Kidney glomerular epithelial cell (primary cell): ENCODE results near the gene NPEPPS.

Experiments used
- DNase-seq: peaks from one replicate; lab custom pipeline; 2025; lab: John Stamatoyannopoulos, UW

NPEPPS gene

GRCh38 chr17:47632991-47633390 lies 102.1 kb downstream of the NPEPPS start:
- DNase-seq, result no peak

GRCh38 chr17:47633996-47634395 lies 103.1 kb downstream of the NPEPPS start:
- DNase-seq, result no peak

DNA sequence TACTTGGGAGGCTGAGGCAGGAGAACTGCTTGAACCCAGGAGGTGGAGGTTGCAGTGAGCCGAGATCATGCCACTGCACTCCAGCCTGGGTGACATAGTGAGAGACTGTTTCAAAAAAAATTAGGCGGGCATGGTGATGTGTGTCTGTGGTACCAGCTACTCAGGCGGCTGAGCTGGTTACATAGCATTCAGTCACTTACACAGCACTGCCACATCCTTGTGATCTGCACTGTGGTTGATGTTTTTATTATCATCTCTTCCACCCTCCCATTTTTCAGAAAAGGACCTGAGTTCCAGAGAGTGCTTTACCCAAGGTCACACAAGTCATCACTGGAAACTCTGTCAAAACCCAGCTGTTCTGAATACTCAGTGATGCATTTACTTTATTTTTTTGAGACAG lies 104.0 kb downstream of the NPEPPS start:
- no peak for DNase-seq

- DNase-seq, result no peak
Observed at GRCh38 chr17:47635734-47636133, 104.8 kb downstream of the NPEPPS start.

- DNase-seq, result no peak
Observed at GRCh38 chr17:47636273-47637030, 105.5 kb downstream of the NPEPPS start.

- DNase-seq, result no peak
Observed at GRCh38 chr17:47638903-47639302, 108.0 kb downstream of the NPEPPS start.

DNA sequence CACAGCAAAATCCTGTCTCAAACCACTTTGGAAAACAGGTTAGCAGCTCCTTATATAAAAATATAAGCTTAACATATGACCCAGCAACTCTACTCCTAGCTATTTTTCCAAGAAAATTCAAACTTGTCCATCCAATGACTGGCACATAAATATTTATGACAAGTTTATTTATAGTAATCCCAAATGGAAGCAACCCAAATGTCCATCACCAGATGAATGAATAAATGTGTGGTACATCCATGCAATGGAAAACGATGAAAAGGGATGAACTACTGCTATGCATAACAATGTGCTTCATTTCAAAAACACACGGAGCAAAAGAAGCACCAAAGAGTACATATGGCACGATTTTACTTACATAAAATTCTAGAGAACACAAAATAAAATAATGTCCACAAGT lies 109.2 kb downstream of the NPEPPS start:
- no peak for DNase-seq

DNA sequence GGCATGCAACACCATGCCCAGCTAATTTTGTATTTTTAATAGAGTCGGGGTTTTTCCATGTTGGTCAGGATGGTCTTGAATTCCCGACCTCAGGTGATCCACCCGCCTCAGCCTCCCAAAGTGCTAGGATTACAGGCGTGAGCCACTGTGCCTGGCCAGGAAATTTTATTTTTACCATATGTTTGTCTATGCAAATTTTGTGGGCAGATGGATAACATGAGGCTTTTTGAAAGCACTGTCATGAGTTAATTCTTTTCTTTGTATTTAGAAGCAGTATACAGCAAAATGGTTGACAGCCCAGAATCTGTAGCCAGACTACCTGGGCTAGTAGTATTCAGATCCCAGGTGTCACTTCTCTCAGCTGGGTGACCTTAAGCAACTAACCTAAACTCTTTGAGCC lies 110.3 kb downstream of the NPEPPS start:
- DNase-seq, result no peak

DNA sequence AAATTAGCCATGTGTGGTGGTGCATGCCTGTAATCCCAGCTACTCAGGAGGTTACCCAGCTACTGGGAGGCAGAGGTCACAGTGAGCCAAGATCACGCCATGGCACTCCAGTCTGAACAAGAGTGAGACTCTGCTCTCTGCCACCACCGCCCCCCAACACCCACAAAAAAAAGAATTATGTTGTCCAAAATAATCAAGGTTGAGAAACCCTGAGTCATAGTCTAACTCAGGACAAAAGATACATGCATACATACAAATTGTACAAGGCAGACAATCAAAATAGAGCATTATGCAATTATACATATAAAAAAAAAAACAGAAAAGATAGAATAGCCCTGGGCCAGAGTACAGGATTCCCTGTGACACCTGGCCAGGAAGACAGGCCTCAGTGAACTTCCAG lies 112.2 kb downstream of the NPEPPS start:
- DNase-seq, result no peak

DNA sequence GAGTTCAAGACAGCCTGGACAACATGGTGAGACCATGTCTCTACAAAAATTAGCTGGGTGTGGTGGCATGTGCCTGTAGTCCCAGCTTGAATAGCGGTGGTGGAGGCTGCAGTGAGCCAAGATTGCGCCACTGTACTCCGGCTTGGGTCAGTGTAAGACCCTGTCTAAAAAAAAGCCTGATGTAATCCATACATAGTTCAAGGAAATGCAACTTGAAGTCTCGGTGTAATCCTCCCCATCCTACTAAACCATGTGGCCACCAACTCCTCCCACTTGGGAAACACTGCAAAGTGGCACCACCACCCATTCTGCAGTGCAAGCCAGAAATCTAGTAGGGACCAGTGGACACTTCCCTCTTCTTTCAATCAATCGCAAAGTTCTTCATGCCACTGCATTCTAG lies 113.4 kb downstream of the NPEPPS start:
- no peak for DNase-seq

GRCh38 chr17:47649153-47649971 lies 118.5 kb downstream of the NPEPPS start, which contains the start of gene KPNB1:
Gene KPNB1, plus strand, starts transcription at chr17:47649919. Its CDS starts 326 bp downstream, at chr17:47650245.
- DNase-seq, result peak; percentile 99

DNA sequence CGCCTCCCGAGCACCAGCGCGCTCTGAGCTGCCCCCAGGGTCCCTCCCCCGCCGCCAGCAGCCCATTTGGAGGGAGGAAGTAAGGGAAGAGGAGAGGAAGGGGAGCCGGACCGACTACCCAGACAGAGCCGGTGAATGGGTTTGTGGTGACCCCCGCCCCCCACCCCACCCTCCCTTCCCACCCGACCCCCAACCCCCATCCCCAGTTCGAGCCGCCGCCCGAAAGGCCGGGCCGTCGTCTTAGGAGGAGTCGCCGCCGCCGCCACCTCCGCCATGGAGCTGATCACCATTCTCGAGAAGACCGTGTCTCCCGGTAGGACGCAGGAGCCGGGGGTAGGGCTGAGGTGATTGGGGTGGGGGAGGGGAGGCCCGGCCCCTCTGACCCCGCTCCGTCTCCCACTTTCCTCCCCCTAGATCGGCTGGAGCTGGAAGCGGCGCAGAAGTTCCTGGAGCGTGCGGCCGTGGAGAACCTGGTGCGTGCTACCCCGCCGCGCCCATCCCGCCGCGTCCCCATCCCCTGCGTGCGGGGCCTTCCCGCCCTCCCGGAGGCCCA lies 119.1 kb downstream of the NPEPPS start:
- no peak for DNase-seq

DNA sequence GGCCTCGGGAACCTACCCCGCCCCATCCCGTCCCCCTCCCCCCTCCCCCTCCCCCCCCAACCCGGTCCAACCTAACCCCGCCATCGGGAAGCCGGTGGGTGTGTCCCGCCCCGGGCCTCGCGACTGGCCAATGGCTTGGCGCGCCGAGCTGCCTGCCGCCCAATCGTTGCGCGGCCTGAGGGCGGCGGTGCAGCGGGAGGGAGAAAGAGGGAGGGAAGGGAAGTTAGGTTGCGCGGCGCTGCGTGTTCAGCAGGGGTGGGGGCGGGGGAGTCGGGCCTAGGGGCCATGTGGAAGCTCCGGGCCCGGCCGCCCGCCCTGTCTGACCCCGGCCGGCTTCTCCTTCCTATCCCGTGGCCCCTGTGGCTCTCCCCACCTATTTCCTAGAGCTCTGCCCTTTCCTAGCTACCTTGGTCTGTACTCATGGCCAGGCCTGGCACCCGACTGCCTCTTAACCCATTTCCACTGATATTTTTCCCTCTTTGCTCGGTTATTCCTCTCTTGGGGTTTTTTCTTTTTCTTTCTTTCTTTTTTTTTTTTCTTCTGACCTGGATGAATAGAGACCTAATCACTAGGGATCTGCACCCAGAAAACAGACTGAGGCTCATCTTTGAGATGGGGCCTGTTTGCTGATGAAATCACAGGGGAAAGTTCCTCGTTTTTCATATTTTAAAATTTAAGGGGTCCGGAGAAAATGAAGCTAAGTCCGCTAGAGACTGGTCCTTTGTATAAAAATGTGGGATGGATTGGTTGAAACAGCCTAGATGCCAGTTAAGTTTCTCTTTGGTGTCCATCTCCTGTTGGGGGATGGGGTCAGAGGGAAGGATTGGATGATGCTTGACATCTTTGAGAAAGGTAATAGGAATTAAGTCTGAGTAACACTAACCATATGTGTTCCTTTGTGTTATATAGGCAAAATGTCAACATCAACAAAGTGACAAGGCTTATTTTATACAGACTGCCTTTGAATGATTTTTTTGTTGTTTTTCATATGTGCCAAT lies 119.9 kb downstream of the NPEPPS start:
- peak; percentile 63 for DNase-seq

- no peak for DNase-seq
Observed at GRCh38 chr17:47651704-47652103, 120.8 kb downstream of the NPEPPS start.

GRCh38 chr17:47652570-47652969 lies 121.7 kb downstream of the NPEPPS start:
- DNase-seq, result no peak

- no peak for DNase-seq
Observed at GRCh38 chr17:47653442-47653841, 122.5 kb downstream of the NPEPPS start.

DNA sequence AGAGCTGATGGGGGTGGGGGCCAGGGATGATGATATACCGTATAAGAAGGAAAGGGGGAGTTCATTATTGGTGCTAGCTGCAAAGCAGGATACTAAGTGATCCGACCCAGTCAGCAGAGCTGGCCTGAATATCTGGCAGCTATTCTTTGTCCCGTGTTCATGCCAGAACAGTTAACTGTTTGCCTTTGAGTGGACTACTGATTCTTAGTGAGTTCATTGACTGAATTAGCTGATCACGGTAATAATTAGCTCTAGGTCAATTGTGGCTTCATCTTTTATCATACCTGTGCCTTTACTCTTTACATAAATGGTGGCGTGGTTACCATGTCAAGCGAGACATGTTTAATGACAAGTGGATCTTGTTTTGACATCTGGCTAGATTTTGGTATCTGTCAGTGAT lies 124.1 kb downstream of the NPEPPS start:
- no peak for DNase-seq

- no peak for DNase-seq
Observed at GRCh38 chr17:47660064-47660492, 129.2 kb downstream of the NPEPPS start.

- peak; percentile 63 for DNase-seq
Observed at GRCh38 chr17:47663912-47664623, 133.2 kb downstream of the NPEPPS start.

DNA sequence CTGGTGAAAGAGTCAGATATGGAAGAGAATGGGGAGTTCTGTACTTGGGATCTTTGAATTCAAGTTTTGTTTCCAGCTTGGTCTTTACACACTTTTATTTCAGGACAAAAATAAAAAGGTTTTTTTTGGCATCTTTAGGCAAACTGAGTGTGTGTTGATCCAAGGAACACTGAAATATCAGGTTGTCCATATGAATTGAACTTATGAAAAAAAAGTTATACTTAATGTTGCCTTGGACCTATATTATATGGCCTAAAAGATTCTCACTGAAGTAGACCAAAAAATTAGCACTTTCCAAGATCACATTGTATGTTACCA lies 133.7 kb downstream of the NPEPPS start:
- DNase-seq, result no peak

- no peak for DNase-seq
Observed at GRCh38 chr17:47665655-47666054, 134.7 kb downstream of the NPEPPS start.
